Measurements from ENCODE around the gene C1orf232. TPM values are rescaled to one million over a fixed set of nuclear protein-coding genes. Genes with fewer than 3 reads are reported as not detected.

The C1orf232 gene
- total RNA-seq, 1 donor from 2014 or later = not detected

DNA sequence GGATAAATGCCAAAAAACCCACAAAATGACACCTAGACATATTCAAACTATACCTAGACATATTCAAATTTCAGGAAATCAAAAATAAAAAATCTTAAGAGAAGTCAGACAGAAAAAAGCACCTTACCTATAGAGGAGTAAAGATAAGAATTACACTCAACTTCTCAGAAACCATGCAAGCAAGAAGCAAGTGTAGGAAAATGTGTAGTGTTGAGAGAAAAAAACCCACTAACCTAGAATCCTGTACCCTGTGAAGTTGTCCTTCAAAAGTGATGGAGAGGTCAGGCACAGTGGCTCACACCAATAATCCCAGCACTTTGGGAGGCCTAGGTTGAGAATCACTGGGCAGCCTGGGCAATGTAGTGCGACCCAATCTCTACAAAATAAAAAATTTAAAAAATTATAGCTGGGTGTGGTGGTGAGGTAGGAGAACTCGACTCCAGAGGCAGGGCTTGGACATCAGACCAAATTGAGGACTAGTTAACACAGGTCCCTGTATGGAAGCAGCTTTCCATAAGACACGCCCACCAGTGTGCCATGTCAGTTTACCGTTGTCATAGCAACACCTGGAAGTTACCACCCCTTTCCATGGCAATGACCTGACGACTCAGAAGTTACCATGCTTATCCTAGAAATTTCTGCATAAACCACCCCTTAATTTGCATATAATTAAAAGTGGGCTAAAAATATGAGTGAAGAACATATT is 36.5 kb downstream of the C1orf232 start:
- ATAC-seq (no peak), DNase-seq (no peak)
- Histone ChIP-seq H3K4me1 (peaks cover 12% of the 10 kb centered on the region), H3K27ac (no peak overlapping the region), H3K27me3 (ENCODE audit: low read depth) (no peaks in the 10 kb centered on the region), H3K4me3 (no peak overlapping the region), H3K36me3 (no peaks in the 10 kb centered on the region), H3K9me3 (no peaks in the 10 kb centered on the region)
- TF ChIP-seq, protein P1, sequence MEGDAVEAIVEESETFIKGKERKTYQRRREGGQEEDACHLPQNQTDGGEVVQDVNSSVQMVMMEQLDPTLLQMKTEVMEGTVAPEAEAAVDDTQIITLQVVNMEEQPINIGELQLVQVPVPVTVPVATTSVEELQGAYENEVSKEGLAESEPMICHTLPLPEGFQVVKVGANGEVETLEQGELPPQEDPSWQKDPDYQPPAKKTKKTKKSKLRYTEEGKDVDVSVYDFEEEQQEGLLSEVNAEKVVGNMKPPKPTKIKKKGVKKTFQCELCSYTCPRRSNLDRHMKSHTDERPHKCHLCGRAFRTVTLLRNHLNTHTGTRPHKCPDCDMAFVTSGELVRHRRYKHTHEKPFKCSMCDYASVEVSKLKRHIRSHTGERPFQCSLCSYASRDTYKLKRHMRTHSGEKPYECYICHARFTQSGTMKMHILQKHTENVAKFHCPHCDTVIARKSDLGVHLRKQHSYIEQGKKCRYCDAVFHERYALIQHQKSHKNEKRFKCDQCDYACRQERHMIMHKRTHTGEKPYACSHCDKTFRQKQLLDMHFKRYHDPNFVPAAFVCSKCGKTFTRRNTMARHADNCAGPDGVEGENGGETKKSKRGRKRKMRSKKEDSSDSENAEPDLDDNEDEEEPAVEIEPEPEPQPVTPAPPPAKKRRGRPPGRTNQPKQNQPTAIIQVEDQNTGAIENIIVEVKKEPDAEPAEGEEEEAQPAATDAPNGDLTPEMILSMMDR (IDR thresholded peaks at IDR 0.05) = no peak
- intact Hi-C loops (cut with DNase I) = no loop called here

DNA sequence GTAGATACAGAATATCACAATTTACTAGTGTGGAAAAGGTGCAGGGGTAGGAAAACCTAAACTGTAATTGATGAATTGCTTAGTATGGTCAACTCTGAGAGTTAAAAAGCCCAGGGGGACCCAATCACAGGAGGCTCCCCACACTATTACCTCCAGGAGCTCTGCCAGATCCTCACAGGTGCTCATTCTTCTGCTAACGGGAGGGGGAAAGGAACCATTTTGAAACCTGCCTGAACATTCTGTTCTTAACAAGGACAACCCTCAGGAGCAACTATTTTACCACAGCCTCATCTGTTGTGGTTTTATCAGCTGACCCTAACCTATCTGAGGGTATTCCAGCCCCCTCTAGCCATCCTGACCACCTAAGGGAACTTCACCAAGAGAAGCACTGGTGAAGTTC is 38.1 kb downstream of the C1orf232 start:
- no peak overlapping the region for H3K27ac ChIP-seq
- no peak for ATAC-seq
- peaks cover 26% of the 10 kb centered on the region for H3K4me1 ChIP-seq
- TF ChIP-seq, protein P1 (IDR thresholded peaks at IDR 0.05) = no peak
- no peaks in the 10 kb centered on the region for H3K9me3 ChIP-seq
- intact Hi-C loops (cut with DNase I) = no loop called here
- DNase-seq = no peak
- no peak overlapping the region for H3K4me3 ChIP-seq
- no peaks in the 10 kb centered on the region for H3K36me3 ChIP-seq
- H3K27me3 ChIP-seq (ENCODE audit: low read depth) = no peaks in the 10 kb centered on the region

DNA sequence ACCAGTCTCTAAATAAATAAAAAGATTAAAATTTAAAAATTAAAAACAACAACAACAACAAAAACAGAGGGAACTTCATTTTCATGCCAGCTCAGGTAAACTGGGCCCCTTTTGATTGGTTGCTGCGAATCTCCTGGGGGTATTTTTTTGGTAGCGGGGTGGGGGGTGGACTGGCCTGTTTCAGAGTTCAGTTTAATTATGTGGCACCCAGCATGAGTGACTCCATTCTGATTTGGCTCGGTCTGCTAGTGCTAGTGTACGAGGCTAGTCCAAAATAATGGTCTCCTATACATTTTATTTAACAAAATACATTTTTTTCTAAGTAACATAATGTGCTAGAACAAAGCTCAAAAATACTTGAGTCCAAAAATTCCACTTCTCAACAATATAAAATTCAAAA is 39.0 kb downstream of the C1orf232 start:
- H3K36me3 ChIP-seq = no peaks in the 10 kb centered on the region
- peaks cover 35% of the 10 kb centered on the region for H3K4me1 ChIP-seq
- H3K9me3 ChIP-seq = no peaks in the 10 kb centered on the region
- ATAC-seq = no peak
- intact Hi-C loops (cut with DNase I) = no loop called here
- DNase-seq = no peak
- H3K4me3 ChIP-seq = no peak overlapping the region
- TF ChIP-seq, protein P1 (IDR thresholded peaks at IDR 0.05) = no peak
- H3K27ac ChIP-seq = no peak overlapping the region
- no peaks in the 10 kb centered on the region for H3K27me3 ChIP-seq (ENCODE audit: low read depth)

DNA sequence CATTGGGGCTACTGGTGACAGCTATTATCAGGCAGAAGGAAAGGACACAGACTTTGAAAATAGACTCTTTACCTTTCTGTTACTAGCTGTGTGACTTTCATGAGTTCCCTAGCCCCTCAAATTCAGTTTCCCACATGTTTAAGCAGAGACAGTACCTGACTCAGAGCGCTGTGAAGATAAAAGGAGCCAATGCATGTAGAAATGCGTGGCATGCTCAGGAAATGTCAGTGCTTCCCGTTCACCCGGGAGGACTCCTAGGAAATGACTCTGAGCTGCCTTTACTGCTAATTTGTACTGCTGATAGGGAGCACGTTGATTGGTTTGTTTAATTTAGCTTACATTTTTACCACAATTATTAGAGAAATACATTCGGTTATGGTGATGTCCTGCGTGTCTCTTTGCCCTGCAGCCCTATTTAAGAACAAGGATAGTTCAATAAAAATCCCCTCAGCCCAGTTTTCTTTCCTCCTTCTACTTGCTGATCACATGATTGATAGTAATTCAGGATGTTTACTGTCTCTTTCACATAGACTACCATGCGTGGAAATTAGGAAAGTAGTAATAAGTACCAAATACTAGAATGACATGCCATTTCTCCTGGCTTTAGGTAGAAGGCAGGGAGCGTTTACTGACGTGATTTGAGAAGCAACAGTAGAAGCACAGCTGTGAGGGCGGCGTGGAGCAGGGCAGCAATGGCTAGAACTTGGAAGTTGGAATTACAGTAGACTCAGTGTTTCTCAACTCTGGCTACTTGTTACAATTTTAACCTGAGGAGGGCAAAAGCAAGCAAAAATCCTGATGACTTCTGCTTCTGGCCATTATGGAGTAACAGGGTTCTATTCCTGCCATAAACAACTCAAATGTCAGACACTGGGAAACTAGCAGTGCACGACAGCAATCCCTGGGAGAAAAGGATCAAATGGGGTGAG is 41.3 kb downstream of the C1orf232 start:
- DNase-seq (no peak), ATAC-seq (peak; percentile 22 to 54)

More for the DNA sequence above, 41.3 kb downstream of the C1orf232 start:
- peaks cover 58% of the 10 kb centered on the region for H3K4me1 ChIP-seq
- TF ChIP-seq, protein P1 (IDR thresholded peaks at IDR 0.05) = no peak
- H3K36me3 ChIP-seq = peaks cover 3% of the 10 kb centered on the region
- no peaks in the 10 kb centered on the region for H3K9me3 ChIP-seq
- intact Hi-C loops (cut with DNase I) = no loop called here
- H3K27ac ChIP-seq = peak overlapping the region; percentile 82
- no peaks in the 10 kb centered on the region for H3K27me3 ChIP-seq (ENCODE audit: low read depth)
- H3K4me3 ChIP-seq = peak overlapping the region; percentile 12

Measured in lower lobe of right lung (tissue), 2 donors.